Left lung (tissue), 10 donors: ENCODE measurements around the gene CBL. TPM values are rescaled to one million over a fixed set of nuclear protein-coding genes. Genes with fewer than 3 reads are reported as not detected.

Experiments
- ATAC-seq: fragments of 200-7000 bp; cut with Tn5 transposase; one replicate; pipeline ENCODE4 v1.9.1; 2020; ENCODE audit warnings: moderate library complexity
- DNase-seq, 4 donors: peaks; one replicate each; pipeline ENCODE4 v3.0.0-alpha.2; 2013 to 2020
- H3K27ac ChIP-seq, 2 donors: fragments of 200-600 bp; sonication (generic) in 1 of 2; one replicate each; pipeline versions ENCODE4 v1.5.0 to v1.8.0; 2020 to 2021
- H3K27me3 ChIP-seq, 2 donors: fragments of 200-600 bp; sonication (generic) in 1 of 2; one replicate each; pipeline versions ENCODE4 v1.5.0 to v1.8.0; 2020 to 2021
- H3K36me3 ChIP-seq, 2 donors: fragments of 200-600 bp; sonication (generic) in 1 of 2; one replicate each; pipeline versions ENCODE4 v1.5.0 to v1.8.0; 2020 to 2021
- H3K4me1 ChIP-seq, 2 donors: fragments of 200-600 bp; one replicate each; pipeline ENCODE4 v1.8.0; 2021
- H3K4me3 ChIP-seq, 2 donors: fragments of 200-600 bp; sonication (generic) in 1 of 2; one replicate each; pipeline versions ENCODE4 v1.5.0 to v1.8.0; 2020 to 2021; ENCODE audit warnings: mild to moderate bottlenecking in 1 of 2
- H3K9me3 ChIP-seq, 2 donors: fragments of 200-600 bp; sonication (generic) in 1 of 2; one replicate each; pipeline versions ENCODE4 v1.5.0 to v1.8.0; 2020 to 2021
- intact Hi-C, 2 donors: fragments of 100-400 bp; cut with DNase I; formaldehyde crosslinking; loops; one replicate each; pipeline versions ENCODE4 v1.11.2 to v1.14.2; 2022
- polyA plus RNA-seq, 6 donors: library from polyadenylated mRNA; unstranded; fragments of 120-200 nt; gene quantifications; one replicate each; pipeline ENCODE4 v1.2.1, GENCODE V29; 2013; ENCODE audit not compliant: insufficient read length in 6 of 6
- total RNA-seq, 2 donors: library from RNA; stranded (reverse); fragmentation: NEBNext Ultra II Directional; extraction: Animal tissue kit (Norgen Biotek cat#: 25700); gene quantifications; one replicate each; pipeline ENCODE4 v1.2.1, GENCODE V29; 2021
- TF ChIP-seq, protein P1 (sequence below), 2 donors: fragments of 200-600 bp; sonication (generic) in 1 of 2; IDR thresholded peaks; one replicate each; pipeline versions ENCODE4 v1.5.0 to v1.8.0; 2021; ENCODE audit warnings: antibody characterized with exemption in 2 of 2
- donor health status: DM: no; HTN: yes; CAD: no.
- donor health status: DM: no; HTN: no; CAD: no.

Gene CBL
- total and polyA plus RNA-seq, 8 donors, result 18.9 to 36.6 (median 22.1) TPM

DNA sequence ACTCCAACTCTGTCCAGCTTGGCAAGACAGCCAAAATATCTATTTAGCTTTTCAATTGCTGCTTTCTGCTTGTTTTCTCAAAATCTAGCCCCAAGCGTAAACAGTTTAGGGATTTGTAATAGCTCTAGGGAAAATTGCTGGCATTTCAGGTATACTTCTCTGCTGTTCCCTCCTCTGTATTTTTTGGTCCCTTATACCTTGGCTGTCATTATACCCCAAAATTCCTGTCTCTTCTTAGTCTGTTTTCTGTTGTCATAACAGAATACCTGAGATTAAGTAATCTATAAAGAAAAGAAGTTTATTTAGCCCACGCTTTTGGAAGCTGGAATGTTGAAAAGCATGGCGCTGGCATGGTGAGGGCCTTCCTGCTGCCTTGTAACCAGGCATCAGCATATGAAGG lies 87.3 kb downstream of the CBL start:
- H3K4me3 ChIP-seq, result no peak overlapping the region
- peaks cover 0 to 3% of the 10 kb centered on the region in 2 donors for H3K4me1 ChIP-seq
- intact Hi-C loops, result no loop called here
- H3K36me3 ChIP-seq, result peaks cover 0 to 88% of the 10 kb centered on the region in 2 donors
- DNase-seq (no peak), ATAC-seq (no peak)
- TF ChIP-seq, protein P1, sequence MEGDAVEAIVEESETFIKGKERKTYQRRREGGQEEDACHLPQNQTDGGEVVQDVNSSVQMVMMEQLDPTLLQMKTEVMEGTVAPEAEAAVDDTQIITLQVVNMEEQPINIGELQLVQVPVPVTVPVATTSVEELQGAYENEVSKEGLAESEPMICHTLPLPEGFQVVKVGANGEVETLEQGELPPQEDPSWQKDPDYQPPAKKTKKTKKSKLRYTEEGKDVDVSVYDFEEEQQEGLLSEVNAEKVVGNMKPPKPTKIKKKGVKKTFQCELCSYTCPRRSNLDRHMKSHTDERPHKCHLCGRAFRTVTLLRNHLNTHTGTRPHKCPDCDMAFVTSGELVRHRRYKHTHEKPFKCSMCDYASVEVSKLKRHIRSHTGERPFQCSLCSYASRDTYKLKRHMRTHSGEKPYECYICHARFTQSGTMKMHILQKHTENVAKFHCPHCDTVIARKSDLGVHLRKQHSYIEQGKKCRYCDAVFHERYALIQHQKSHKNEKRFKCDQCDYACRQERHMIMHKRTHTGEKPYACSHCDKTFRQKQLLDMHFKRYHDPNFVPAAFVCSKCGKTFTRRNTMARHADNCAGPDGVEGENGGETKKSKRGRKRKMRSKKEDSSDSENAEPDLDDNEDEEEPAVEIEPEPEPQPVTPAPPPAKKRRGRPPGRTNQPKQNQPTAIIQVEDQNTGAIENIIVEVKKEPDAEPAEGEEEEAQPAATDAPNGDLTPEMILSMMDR (IDR thresholded peaks at IDR 0.05), result no peak
- no peaks in the 10 kb centered on the region for H3K27me3 ChIP-seq
- H3K27ac ChIP-seq, result no peak overlapping the region
- peaks cover 0 to 7% of the 10 kb centered on the region in 2 donors for H3K9me3 ChIP-seq

DNA sequence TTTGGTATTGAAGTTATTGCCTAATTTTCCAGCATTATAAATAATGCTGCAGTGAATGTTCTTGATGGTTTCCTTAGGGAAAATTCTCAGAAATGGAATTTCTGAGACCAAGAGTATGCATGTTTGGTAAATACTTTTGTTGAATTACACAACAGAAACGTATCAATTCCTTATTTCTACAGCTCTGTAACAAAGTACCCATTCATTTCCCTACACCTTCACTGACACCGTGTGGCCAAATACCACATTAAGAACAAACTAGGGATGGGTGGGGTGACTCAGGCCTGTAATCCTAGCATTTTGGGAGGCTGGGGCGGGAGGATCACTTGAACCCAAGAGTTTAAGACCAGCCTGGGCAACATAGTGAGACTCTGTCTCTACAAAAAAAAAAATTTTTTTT lies 89.0 kb downstream of the CBL start:
- ATAC-seq (no peak), DNase-seq (no peak)
- Histone ChIP-seq H3K4me1 (peaks cover 0 to 3% of the 10 kb centered on the region in 2 donors), H3K27ac (no peak overlapping the region), H3K27me3 (no peaks in the 10 kb centered on the region), H3K9me3 (peaks cover 0 to 7% of the 10 kb centered on the region in 2 donors), H3K4me3 (no peak overlapping the region), H3K36me3 (peaks cover 0 to 93% of the 10 kb centered on the region in 2 donors)
- TF ChIP-seq, protein P1 (IDR thresholded peaks at IDR 0.05), result no peak
- intact Hi-C loops, result no loop called here

DNA sequence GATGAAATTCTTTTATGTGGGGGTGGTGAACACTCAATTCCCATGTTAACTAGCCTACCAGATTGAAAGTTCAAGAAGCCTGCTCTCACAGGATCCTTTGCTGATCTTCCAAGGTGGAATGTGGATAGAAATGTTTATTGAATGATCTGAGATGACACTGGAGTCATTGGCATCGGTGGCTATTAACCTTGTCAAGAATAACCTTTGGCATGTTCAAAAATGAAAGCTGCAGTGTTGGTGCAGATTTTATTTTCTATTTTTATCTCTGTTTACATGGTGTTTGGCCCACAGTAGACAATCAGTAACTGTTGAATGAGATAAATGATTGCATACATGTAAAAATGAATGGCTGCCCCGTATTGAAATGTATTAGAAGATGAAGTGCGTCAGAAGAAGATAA lies 91.8 kb downstream of the CBL start:
- no peak overlapping the region for H3K27ac ChIP-seq
- ATAC-seq (no peak), DNase-seq (no peak)
- no peak overlapping the region for H3K4me3 ChIP-seq
- H3K4me1 ChIP-seq, result peaks cover 0 to 3% of the 10 kb centered on the region in 2 donors
- TF ChIP-seq, protein P1 (IDR thresholded peaks at IDR 0.05), result no peak
- no peaks in the 10 kb centered on the region for H3K9me3 ChIP-seq
- no peaks in the 10 kb centered on the region for H3K27me3 ChIP-seq
- H3K36me3 ChIP-seq, result peaks cover 0 to 95% of the 10 kb centered on the region in 2 donors
- intact Hi-C loops, result no loop called here

DNA sequence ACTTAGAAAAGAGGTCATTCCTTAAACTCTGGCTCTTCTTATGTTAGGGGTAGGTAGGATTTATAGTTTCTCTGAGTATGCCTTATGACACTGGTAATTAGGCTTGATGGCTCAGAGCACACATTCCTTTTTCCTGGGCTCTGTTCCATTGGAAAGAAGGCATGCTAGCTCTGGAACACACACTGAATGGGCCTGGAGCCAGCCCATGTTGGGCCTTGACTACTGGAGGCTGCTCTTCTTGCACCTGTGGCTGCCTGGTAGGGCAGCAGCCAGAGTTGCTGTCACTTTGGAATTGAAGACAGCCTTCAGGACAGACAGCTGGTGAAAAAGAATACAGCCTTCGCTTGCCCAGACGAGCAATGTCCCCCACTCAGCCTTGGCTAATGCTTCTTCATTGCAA lies 92.6 kb downstream of the CBL start:
- TF ChIP-seq, protein P1 (IDR thresholded peaks at IDR 0.05), result no peak
- H3K27ac ChIP-seq, result no peak overlapping the region
- peaks cover 0 to 3% of the 10 kb centered on the region in 2 donors for H3K4me1 ChIP-seq
- H3K36me3 ChIP-seq, result peaks cover 0 to 95% of the 10 kb centered on the region in 2 donors
- no peak for DNase-seq
- no peaks in the 10 kb centered on the region for H3K9me3 ChIP-seq
- no peaks in the 10 kb centered on the region for H3K27me3 ChIP-seq
- intact Hi-C loops, result no loop called here
- H3K4me3 ChIP-seq, result no peak overlapping the region
- ATAC-seq, result no peak

DNA sequence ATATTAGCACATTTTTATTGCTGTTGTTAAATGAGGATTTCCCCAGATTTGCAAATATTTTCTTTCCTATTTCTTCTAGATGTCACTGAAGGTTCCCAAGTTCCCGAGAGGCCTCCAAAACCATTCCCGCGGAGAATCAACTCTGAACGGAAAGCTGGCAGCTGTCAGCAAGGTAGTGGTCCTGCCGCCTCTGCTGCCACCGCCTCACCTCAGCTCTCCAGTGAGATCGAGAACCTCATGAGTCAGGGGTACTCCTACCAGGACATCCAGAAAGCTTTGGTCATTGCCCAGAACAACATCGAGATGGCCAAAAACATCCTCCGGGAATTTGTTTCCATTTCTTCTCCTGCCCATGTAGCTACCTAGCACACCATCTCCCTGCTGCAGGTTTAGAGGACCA lies 93.3 kb downstream of the CBL start:
- Histone ChIP-seq H3K4me3 (no peak overlapping the region), H3K27ac (no peak overlapping the region)
- intact Hi-C loops, result no loop called here

More for the DNA sequence above, 93.3 kb downstream of the CBL start:
- no peak for ATAC-seq
- TF ChIP-seq, protein P1 (IDR thresholded peaks at IDR 0.05), result no peak
- Histone ChIP-seq H3K36me3 (peaks cover 0 to 96% of the 10 kb centered on the region in 2 donors), H3K9me3 (no peaks in the 10 kb centered on the region), H3K27me3 (no peaks in the 10 kb centered on the region), H3K4me1 (peaks cover 0 to 3% of the 10 kb centered on the region in 2 donors)
- no peak for DNase-seq
